Measurements from ENCODE around the gene CPS1.

The CPS1 gene

GRCh38 chr2:210713122-210713521 lies 156.7 kb downstream of the CPS1 start:
- DNase-seq: no peak

- DNase-seq: no peak
These were observed 159.2 kb downstream of the CPS1 start for GRCh38 chr2:210715560-210716082.

- no peak for DNase-seq
These were observed 162.1 kb downstream of the CPS1 start for GRCh38 chr2:210718503-210718902.

- DNase-seq: no peak
These were observed 165.7 kb downstream of the CPS1 start for GRCh38 chr2:210722092-210722491.

GRCh38 chr2:210727549-210727948 lies 171.2 kb downstream of the CPS1 start:
- DNase-seq: no peak
